H9 (cell line): ENCODE results near the gene IQGAP2. TPM values are rescaled to one million over a fixed set of nuclear protein-coding genes. Genes with fewer than 3 reads are reported as not detected.
A peak's percentile ranks its signal among the peaks of the same experiment; 100 is the strongest.

Source experiments
- DNase-seq: peaks from one replicate; pipeline ENCODE4 v3.0.0-alpha.2; 2017
- H2AFZ ChIP-seq: one replicate; pipeline ENCODE4 v1.6.1; 2013; ENCODE audit warnings: mild to moderate bottlenecking, low read length, control low read depth, moderate library complexity
- H2AK5ac ChIP-seq: 2 replicates; pipeline ENCODE4 v1.6.1; 2013; ENCODE audit warnings: low read length, control low read depth, mixed read lengths; ENCODE audit not compliant: insufficient read length
- H2BK120ac ChIP-seq: one replicate; pipeline ENCODE4 v1.6.1; 2013; ENCODE audit warnings: low read depth, mild to moderate bottlenecking, low read length, control low read depth, inconsistent platforms; ENCODE audit not compliant: poor library complexity, severe bottlenecking
- H2BK12ac ChIP-seq: 2 replicates; pipeline ENCODE4 v1.6.1; 2013; ENCODE audit warnings: low read length, control low read depth, mixed read lengths, low read depth; ENCODE audit not compliant: insufficient read length
- H2BK15ac ChIP-seq: 2 replicates; pipeline ENCODE4 v1.6.1; 2013; ENCODE audit warnings: low read depth, low read length, control low read depth
- H2BK20ac ChIP-seq: one replicate; pipeline ENCODE4 v1.6.1; 2013; ENCODE audit warnings: low read depth, mild to moderate bottlenecking, low read length, control low read depth, inconsistent platforms; ENCODE audit not compliant: poor library complexity, severe bottlenecking
- H2BK5ac ChIP-seq: 2 replicates; pipeline ENCODE4 v1.6.1; 2013; ENCODE audit warnings: low read length, control low read depth, mixed read lengths; ENCODE audit not compliant: insufficient read length
- H3K14ac ChIP-seq: 2 replicates; pipeline ENCODE4 v1.6.1; 2013; ENCODE audit warnings: low read length, control low read depth; ENCODE audit not compliant: insufficient read depth
- H3K18ac ChIP-seq: 2 replicates; pipeline ENCODE4 v1.6.1; 2013; ENCODE audit warnings: low read depth, mild to moderate bottlenecking, mixed read lengths, low read length, control low read depth; ENCODE audit not compliant: insufficient read length
- H3K23ac ChIP-seq: 2 replicates; pipeline ENCODE4 v1.6.1; 2013; ENCODE audit warnings: low read length, control low read depth, mixed read lengths, low read depth; ENCODE audit not compliant: insufficient read length
- H3K23me2 ChIP-seq: 2 replicates; pipeline ENCODE4 v1.6.1; 2013; ENCODE audit warnings: low read depth, mild to moderate bottlenecking, mixed read lengths, low read length, control low read depth; ENCODE audit not compliant: insufficient read length, poor library complexity, severe bottlenecking
- H3K27ac ChIP-seq: 2 replicates; pipeline ENCODE4 v1.5.1; 2013; ENCODE audit warnings: low read length, control low read depth, mixed read lengths, low read depth; ENCODE audit not compliant: insufficient read length
- H3K27me3 ChIP-seq: 2 replicates; pipeline ENCODE4 v1.6.1; 2013; ENCODE audit warnings: low read length, control low read depth, inconsistent platforms; ENCODE audit not compliant: insufficient read depth
- H3K4ac ChIP-seq: 2 replicates; pipeline ENCODE4 v1.6.1; 2013; ENCODE audit warnings: low read depth, mild to moderate bottlenecking, control low read depth, inconsistent platforms, low read length, moderate library complexity
- H3K4me1 ChIP-seq: 2 replicates; pipeline ENCODE4 v1.6.1; 2013; ENCODE audit warnings: low read length, control low read depth, inconsistent platforms; ENCODE audit not compliant: insufficient read depth
- H3K4me2 ChIP-seq: 2 replicates; pipeline ENCODE4 v1.6.1; 2013; ENCODE audit warnings: low read length, control low read depth, mixed read lengths; ENCODE audit not compliant: insufficient read length, insufficient read depth
- H3K56ac ChIP-seq: 2 replicates; pipeline ENCODE4 v1.6.1; 2013; ENCODE audit warnings: low read depth, mild to moderate bottlenecking, mixed read lengths, low read length, control low read depth; ENCODE audit not compliant: insufficient read length
- H3K79me1 ChIP-seq: 2 replicates; pipeline ENCODE4 v1.6.1; 2013; ENCODE audit warnings: low read depth, mild to moderate bottlenecking, moderate library complexity, low read length, control low read depth, inconsistent platforms; ENCODE audit not compliant: insufficient read depth, poor library complexity, severe bottlenecking
- H3K79me2 ChIP-seq: 2 replicates; pipeline ENCODE4 v1.6.1; 2013; ENCODE audit warnings: low read length, control low read depth, inconsistent platforms; ENCODE audit not compliant: insufficient read depth
- H3K9ac ChIP-seq: 2 replicates; pipeline ENCODE4 v1.6.1; 2013; ENCODE audit warnings: low read length, control low read depth, mixed read lengths; ENCODE audit not compliant: insufficient read length; ENCODE audit errors: extremely low read depth
- H3K9me3 ChIP-seq: one replicate; pipeline ENCODE4 v1.6.1; 2013; ENCODE audit warnings: low read depth, low read length, inconsistent platforms; ENCODE audit not compliant: control insufficient read depth
- H3T11ph ChIP-seq: one replicate; pipeline ENCODE4 v1.6.1; 2013; ENCODE audit warnings: mild to moderate bottlenecking, low read length, control low read depth, inconsistent platforms
- H4K20me1 ChIP-seq: one replicate; pipeline ENCODE4 v1.6.1; 2013; ENCODE audit not compliant: control insufficient read depth, insufficient read length, insufficient read depth
- H4K5ac ChIP-seq: 2 replicates; pipeline ENCODE4 v1.6.1; 2013; ENCODE audit warnings: low read depth, mild to moderate bottlenecking, mixed read lengths, low read length, control low read depth; ENCODE audit not compliant: insufficient read length
- H4K8ac ChIP-seq: replicated peaks from 2 replicates; pipeline ENCODE4 v1.6.1; 2013; ENCODE audit warnings: low read length, control low read depth, mixed read lengths, low read depth; ENCODE audit not compliant: insufficient read length
- H4K91ac ChIP-seq: 2 replicates; pipeline ENCODE4 v1.6.1; 2013; ENCODE audit warnings: low read depth, mild to moderate bottlenecking, moderate library complexity, mixed read lengths, low read length, control low read depth; ENCODE audit not compliant: insufficient read length
- H3K27ac Mint-ChIP-seq, 3 experiments: 2 replicates in 2 of 3; 3 replicates in 1 of 3; pipeline ENCODE4 v1.8.0; 2020 to 2021; ENCODE audit warnings: mixed read lengths in 3 of 3, mild to moderate bottlenecking in 1 of 3, moderate library complexity in 1 of 3
- H3K27me3 Mint-ChIP-seq: 2 replicates; pipeline ENCODE4 v1.8.0; 2021; ENCODE audit warnings: low read depth, mild to moderate bottlenecking, moderate library complexity, mixed read lengths
- H3K36me3 Mint-ChIP-seq, 3 experiments: 2 replicates in 2 of 3; 3 replicates in 1 of 3; pipeline ENCODE4 v1.8.0; 2020 to 2021; ENCODE audit warnings: low read depth in 3 of 3, mixed read lengths in 3 of 3; ENCODE audit not compliant: insufficient read depth in 1 of 3
- H3K4me1 Mint-ChIP-seq, 2 experiments: 2 replicates each; pipeline ENCODE4 v1.8.0; 2020; ENCODE audit warnings: mixed read lengths in 2 of 2
- H3K4me3 Mint-ChIP-seq, 2 experiments: 2 replicates in 1 of 2; 3 replicates in 1 of 2; pipeline ENCODE4 v1.8.0; 2020 to 2021; ENCODE audit warnings: mild to moderate bottlenecking in 2 of 2, mixed read lengths in 2 of 2, moderate library complexity in 1 of 2
- H3K9me3 Mint-ChIP-seq, 2 experiments: 2 replicates in 1 of 2; 3 replicates in 1 of 2; pipeline ENCODE4 v1.8.0; 2020; ENCODE audit warnings: mild to moderate bottlenecking in 2 of 2, mixed read lengths in 2 of 2, moderate library complexity in 1 of 2
- CTCF ChIP-seq: fragments of 200-600 bp; sonication (generic); conservative IDR thresholded peaks from 3 replicates; pipeline ENCODE4 v1.8.0; 2021; ENCODE audit warnings: antibody characterized with exemption, mild to moderate bottlenecking
- WGBS: extraction: QIAGEN DNeasy Blood & Tissue Kit; methylation state at CpG from one replicate; pipeline ENCODE4 v1.1.7; 2013; ENCODE audit warnings: missing lambda C conversion rate, low lambda C conversion rate, mixed read lengths; ENCODE audit not compliant: insufficient read length; ENCODE audit errors: extremely low coverage; 5-methylcytosine and 5-hydroxymethylcytosine counted together
- total RNA-seq: library from RNA; stranded (reverse); gene quantifications from 2 replicates; pipeline ENCODE4 v1.2.1, GENCODE V29; 2021

Gene IQGAP2
- total RNA-seq, 1 experiment from 2014 or later = 22.5 TPM

- Mint-ChIP-seq H3K36me3 (no peaks in the 10 kb centered on the region), H3K27ac (no peak overlapping the region), H3K4me1 (peaks cover 7 to 8% of the 10 kb centered on the region in 2 experiments), H3K27me3 (no peaks in the 10 kb centered on the region), H3K9me3 (no peaks in the 10 kb centered on the region), H3K4me3 (no peak overlapping the region)
- H4K5ac ChIP-seq = no peak overlapping the region
- H3K4ac ChIP-seq = no peak overlapping the region
- H3K56ac ChIP-seq = no peak overlapping the region
- no peaks in the 10 kb centered on the region for H3K79me1 ChIP-seq
- no peak overlapping the region for H3T11ph ChIP-seq
- no peak overlapping the region for H2BK120ac ChIP-seq
- H3K23me2 ChIP-seq = no peaks in the 10 kb centered on the region
- no peak for DNase-seq
- no peak overlapping the region for H3K9ac ChIP-seq
- H3K4me1 ChIP-seq = peaks cover 8% of the 10 kb centered on the region; the same call in 1 of the 2 replicates
- H4K91ac ChIP-seq = no peak overlapping the region
- peak; percentile 52; the same call in 2 of the 3 replicates for TF ChIP-seq CTCF
- H2AFZ ChIP-seq = no peak overlapping the region
- no peak overlapping the region for H2BK15ac ChIP-seq
- no peak overlapping the region for H3K4me2 ChIP-seq
- H3K9me3 ChIP-seq = no peaks in the 10 kb centered on the region
- H4K8ac ChIP-seq = no peak overlapping the region
- no peak overlapping the region for H3K14ac ChIP-seq
- H2BK20ac ChIP-seq = no peak overlapping the region
- no peaks in the 10 kb centered on the region for H3K79me2 ChIP-seq
- WGBS = no CpG with 5 or more reads among the region's 7 CpGs
- H4K20me1 ChIP-seq = peaks cover 2% of the 10 kb centered on the region
- H3K27me3 ChIP-seq = no peaks in the 10 kb centered on the region
- no peak overlapping the region for H3K23ac ChIP-seq
- no peak overlapping the region for H3K27ac ChIP-seq
- H2BK12ac ChIP-seq = no peak overlapping the region
- no peak overlapping the region for H2BK5ac ChIP-seq
- H3K18ac ChIP-seq = no peak overlapping the region
- H2AK5ac ChIP-seq = no peak overlapping the region
Observed at GRCh38 chr5:76583163-76584047, 180.3 kb downstream of the IQGAP2 start.
